GM12874 (cell line): ENCODE data around the gene COL8A2.

Experiments used
- CTCF ChIP-seq: IDR thresholded peaks from 2 replicates; pipeline ENCODE4 v1.5.1; 2011; ENCODE audit warnings: low read depth, mild to moderate bottlenecking, control low read depth, low read length, moderate library complexity; ENCODE audit not compliant: insufficient read depth

The COL8A2 gene

DNA sequence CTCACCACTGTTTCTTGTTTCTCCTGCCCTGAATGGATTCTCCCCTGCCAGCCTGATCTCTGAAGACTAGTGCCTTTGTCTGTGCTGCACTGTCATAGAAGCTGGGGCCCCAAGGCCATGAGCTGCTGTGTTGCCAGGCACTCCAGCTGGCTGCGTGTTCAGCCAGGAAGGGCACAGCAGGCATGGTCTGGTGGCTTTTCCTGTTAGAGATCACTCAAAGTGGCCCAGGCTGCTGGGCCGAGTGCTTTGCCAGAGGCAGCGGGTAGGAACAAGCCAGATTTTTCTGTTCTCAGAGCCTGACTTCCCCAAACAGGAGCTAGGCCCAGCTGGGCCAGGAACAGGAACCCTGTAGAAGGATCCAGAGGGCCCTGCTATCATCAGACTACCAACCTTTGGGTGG, 31.1 kb downstream of the COL8A2 start:
- no peak for TF ChIP-seq CTCF

DNA sequence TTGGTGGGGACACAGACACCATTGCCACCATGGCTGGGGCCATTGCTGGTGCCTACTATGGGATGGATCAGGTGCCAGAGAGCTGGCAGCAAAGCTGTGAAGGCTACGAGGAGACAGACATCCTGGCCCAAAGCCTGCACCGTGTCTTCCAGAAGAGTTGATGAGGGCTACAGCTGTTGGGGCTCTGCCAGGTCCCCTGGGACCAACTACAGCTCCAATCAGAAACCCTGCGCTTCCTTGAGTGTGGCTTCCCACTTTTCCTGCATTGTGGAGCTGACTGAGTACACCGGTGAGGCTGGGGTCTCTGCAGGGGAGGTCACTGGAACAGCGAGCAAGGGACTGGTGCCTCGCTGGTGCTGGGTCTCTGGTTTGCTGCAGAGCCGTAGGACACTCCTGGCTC, 31.8 kb downstream of the COL8A2 start:
- TF ChIP-seq CTCF = no peak

GRCh38 chr1:36092798-36093185, 32.2 kb downstream of the COL8A2 start:
- TF ChIP-seq CTCF = no peak

DNA sequence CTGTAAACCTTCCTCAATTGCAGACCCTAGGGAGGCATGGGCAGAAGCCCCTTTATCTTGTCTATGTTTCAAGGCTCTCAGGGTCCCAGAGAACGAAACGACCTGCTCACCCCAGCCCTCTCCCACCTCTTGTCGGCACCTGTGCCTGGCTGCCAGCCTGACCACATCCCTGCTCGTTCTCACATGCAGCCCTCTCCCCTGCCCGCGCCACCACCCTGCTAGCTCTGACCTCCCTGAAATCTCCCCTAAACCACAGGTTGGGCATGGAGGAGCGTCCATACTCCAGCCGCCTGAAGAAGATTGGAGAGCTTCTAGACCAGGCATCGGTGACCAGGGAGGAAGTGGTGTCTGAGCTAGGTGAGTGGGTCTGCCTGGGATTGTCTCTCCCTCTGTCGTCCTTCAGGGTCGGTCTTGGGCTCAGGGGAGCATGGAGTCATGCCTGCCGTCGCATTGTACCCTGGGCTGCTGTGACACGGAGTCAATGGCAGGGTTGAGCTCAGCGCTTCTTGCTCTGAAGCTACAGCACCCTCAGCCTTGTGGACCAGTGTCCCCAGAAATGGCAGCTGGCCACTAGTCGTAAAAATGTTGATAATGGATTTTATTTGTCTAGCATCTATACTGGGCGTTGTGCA, 32.7 kb downstream of the COL8A2 start:
- TF ChIP-seq CTCF = no peak

- no peak for TF ChIP-seq CTCF
Observed at GRCh38 chr1:36091698-36092097, 33.3 kb downstream of the COL8A2 start.

- no peak for TF ChIP-seq CTCF
Observed at GRCh38 chr1:36091141-36091540, 33.9 kb downstream of the COL8A2 start.

GRCh38 chr1:36089393-36090121, 35.5 kb downstream of the COL8A2 start:
- no peak for TF ChIP-seq CTCF
